Measurements from ENCODE around the gene LRFN3. TPM values are rescaled to one million over a fixed set of nuclear protein-coding genes. Genes with fewer than 3 reads are reported as not detected.
A peak's percentile ranks its signal among the peaks of the same experiment; 100 is the strongest.
"Not testable (repeated sequence)": the region's sequence is repeated elsewhere in the genome, so short reads cannot be mapped to it uniquely, and the experiment has no call there.

The LRFN3 gene
- total RNA-seq: 1 to 10 TPM; 5.5 to 6.6 TPM
- polyA plus RNA-seq (ENCODE audit: insufficient read length in 2 of 2): 10 to 100 TPM; 45.0 to 47.8 TPM
- long read RNA-seq, donor 1, transcript LRFN3-201 (3 exons, 2,513 nt): major isoform, 6 of 12 reads
- long read RNA-seq, donor 1, partial matches to known transcripts: 6 of 12 reads
- long read RNA-seq, donor 1, other reads (novel, unspliced or antisense): 0 of 12 reads
- long read RNA-seq, donor 2, partial matches to known transcripts: 13 of 14 reads
- long read RNA-seq, donor 2, other reads (novel, unspliced or antisense): 0 of 14 reads
- long read RNA-seq, donor 3, partial matches to known transcripts: 14 of 16 reads
- long read RNA-seq, donor 3, other reads (novel, unspliced or antisense): 0 of 16 reads
- long read RNA-seq, donor 4: 0 reads

- H3K27me3 ChIP-seq (ENCODE audit: control insufficient read depth, insufficient read depth, low read length): no peaks in the 10 kb centered on the region
- WGBS (ENCODE audit: insufficient coverage): 1% methylated on average over 49 of the region's 68 CpGs
- peaks cover 23% of the 10 kb centered on the region for H3K36me3 ChIP-seq (ENCODE audit: control insufficient read depth, insufficient read depth, low read length)
- peak within 1 kb of the TSS; percentile 71 for H3K27ac ChIP-seq (ENCODE audit: low read depth, low read length)
- peak within 1 kb of the TSS; percentile 78 for H3K4me3 ChIP-seq (ENCODE audit: low read depth, low read length)
- peak; percentile 59 to 96 (median 75) for DNase-seq (ENCODE audit: low read depth in 4 of 6, low spot score in 6 of 6)
- H3K4me1 ChIP-seq (ENCODE audit: control insufficient read depth, insufficient read depth, low read length): peaks cover 39% of the 10 kb centered on the region
- no peaks in the 10 kb centered on the region for H3K9me3 ChIP-seq (ENCODE audit: control insufficient read depth, insufficient read depth, low read length)
Observed at GRCh38 chr19:35935911-35936737, at the start of gene LRFN3. Gene LRFN3 (plus strand): TSS chr19:35936374. CDS start chr19:35939426, 3,052 bp downstream.

GRCh38 chr19:35887197-35887596 is 49.0 kb upstream of the LRFN3 start:
- H3K36me3 ChIP-seq (ENCODE audit: control insufficient read depth, insufficient read depth, low read length): peaks cover 41% of the 10 kb centered on the region
- 100% methylated on average over 2 of the region's 5 CpGs for WGBS (ENCODE audit: insufficient coverage)
- no peaks in the 10 kb centered on the region for H3K27me3 ChIP-seq (ENCODE audit: control insufficient read depth, insufficient read depth, low read length)
- no peak overlapping the region for H3K4me3 ChIP-seq (ENCODE audit: low read depth, low read length)
- H3K9me3 ChIP-seq (ENCODE audit: control insufficient read depth, insufficient read depth, low read length): no peaks in the 10 kb centered on the region
- H3K4me1 ChIP-seq (ENCODE audit: control insufficient read depth, insufficient read depth, low read length): peaks cover 4% of the 10 kb centered on the region
- no peak for DNase-seq (ENCODE audit: low read depth in 4 of 6, low spot score in 6 of 6)
- no peak overlapping the region for H3K27ac ChIP-seq (ENCODE audit: low read depth, low read length)

GRCh38 chr19:35888398-35888797 is 47.8 kb upstream of the LRFN3 start:
- H3K27me3 ChIP-seq (ENCODE audit: control insufficient read depth, insufficient read depth, low read length): no peaks in the 10 kb centered on the region
- peaks cover 4% of the 10 kb centered on the region for H3K4me1 ChIP-seq (ENCODE audit: control insufficient read depth, insufficient read depth, low read length)
- peaks cover 44% of the 10 kb centered on the region for H3K36me3 ChIP-seq (ENCODE audit: control insufficient read depth, insufficient read depth, low read length)
- no peaks in the 10 kb centered on the region for H3K9me3 ChIP-seq (ENCODE audit: control insufficient read depth, insufficient read depth, low read length)
- no peak overlapping the region for H3K4me3 ChIP-seq (ENCODE audit: low read depth, low read length)
- no peak for DNase-seq (ENCODE audit: low read depth in 4 of 6, low spot score in 6 of 6)
- H3K27ac ChIP-seq (ENCODE audit: low read depth, low read length): no peak overlapping the region
- 94% methylated on average over 9 of the region's 9 CpGs for WGBS (ENCODE audit: insufficient coverage)

GRCh38 chr19:35889370-35890112 is 46.6 kb upstream of the LRFN3 start:
- Histone ChIP-seq H3K36me3 (ENCODE audit: control insufficient read depth, insufficient read depth, low read length) (peaks cover 51% of the 10 kb centered on the region), H3K27me3 (ENCODE audit: control insufficient read depth, insufficient read depth, low read length) (no peaks in the 10 kb centered on the region), H3K9me3 (ENCODE audit: control insufficient read depth, insufficient read depth, low read length) (no peaks in the 10 kb centered on the region), H3K27ac (ENCODE audit: low read depth, low read length) (no peak overlapping the region), H3K4me3 (ENCODE audit: low read depth, low read length) (no peak overlapping the region), H3K4me1 (ENCODE audit: control insufficient read depth, insufficient read depth, low read length) (peaks cover 4% of the 10 kb centered on the region)
- WGBS (ENCODE audit: insufficient coverage): 90% methylated on average over 14 of the region's 18 CpGs
- no peak for DNase-seq (ENCODE audit: low read depth in 4 of 6, low spot score in 6 of 6)

- H3K9me3 ChIP-seq (ENCODE audit: control insufficient read depth, insufficient read depth, low read length): no peaks in the 10 kb centered on the region
Observed at GRCh38 chr19:35890113-35890650, 46.0 kb upstream of the LRFN3 start.

GRCh38 chr19:35891819-35892218 is 44.4 kb upstream of the LRFN3 start:
- no CpG with 5 or more reads among the region's 3 CpGs for WGBS (ENCODE audit: insufficient coverage)
- H3K27me3 ChIP-seq (ENCODE audit: control insufficient read depth, insufficient read depth, low read length); H3K4me1 ChIP-seq (ENCODE audit: control insufficient read depth, insufficient read depth, low read length); H3K27ac ChIP-seq (ENCODE audit: low read depth, low read length); H3K9me3 ChIP-seq (ENCODE audit: control insufficient read depth, insufficient read depth, low read length); DNase-seq (ENCODE audit: low read depth in 4 of 6, low spot score in 6 of 6); H3K4me3 ChIP-seq (ENCODE audit: low read depth, low read length): not testable (repeated sequence)
- peaks cover 65% of the 10 kb centered on the region for H3K36me3 ChIP-seq (ENCODE audit: control insufficient read depth, insufficient read depth, low read length)

More at GRCh38 chr19:35890113-35890650, 46.0 kb upstream of the LRFN3 start:
- peaks cover 4% of the 10 kb centered on the region for H3K4me1 ChIP-seq (ENCODE audit: control insufficient read depth, insufficient read depth, low read length)
- DNase-seq (ENCODE audit: low read depth in 4 of 6, low spot score in 6 of 6): no peak
- WGBS (ENCODE audit: insufficient coverage): 83% methylated on average over 9 of the region's 13 CpGs
- no peak overlapping the region for H3K27ac ChIP-seq (ENCODE audit: low read depth, low read length)
- no peaks in the 10 kb centered on the region for H3K27me3 ChIP-seq (ENCODE audit: control insufficient read depth, insufficient read depth, low read length)
- H3K4me3 ChIP-seq (ENCODE audit: low read depth, low read length): no peak overlapping the region
- peaks cover 53% of the 10 kb centered on the region for H3K36me3 ChIP-seq (ENCODE audit: control insufficient read depth, insufficient read depth, low read length)

GRCh38 chr19:35894342-35894741 is 41.8 kb upstream of the LRFN3 start:
- no peak overlapping the region for H3K27ac ChIP-seq (ENCODE audit: low read depth, low read length)
- no peak overlapping the region for H3K4me3 ChIP-seq (ENCODE audit: low read depth, low read length)
- H3K4me1 ChIP-seq (ENCODE audit: control insufficient read depth, insufficient read depth, low read length): peaks cover 22% of the 10 kb centered on the region
- WGBS (ENCODE audit: insufficient coverage): 100% methylated on average over 2 of the region's 2 CpGs
- DNase-seq (ENCODE audit: low read depth in 4 of 6, low spot score in 6 of 6): no peak
- H3K27me3 ChIP-seq (ENCODE audit: control insufficient read depth, insufficient read depth, low read length): no peaks in the 10 kb centered on the region
- peaks cover 53% of the 10 kb centered on the region for H3K36me3 ChIP-seq (ENCODE audit: control insufficient read depth, insufficient read depth, low read length)
- H3K9me3 ChIP-seq (ENCODE audit: control insufficient read depth, insufficient read depth, low read length): no peaks in the 10 kb centered on the region

GRCh38 chr19:35895911-35896642 is 40.1 kb upstream of the LRFN3 start:
- DNase-seq (ENCODE audit: low read depth in 4 of 6, low spot score in 6 of 6): no peak
- H3K27me3 ChIP-seq (ENCODE audit: control insufficient read depth, insufficient read depth, low read length): no peaks in the 10 kb centered on the region
- H3K27ac ChIP-seq (ENCODE audit: low read depth, low read length): no peak overlapping the region
- peaks cover 40% of the 10 kb centered on the region for H3K36me3 ChIP-seq (ENCODE audit: control insufficient read depth, insufficient read depth, low read length)
- 89% methylated on average over 20 of the region's 21 CpGs for WGBS (ENCODE audit: insufficient coverage)
- no peaks in the 10 kb centered on the region for H3K9me3 ChIP-seq (ENCODE audit: control insufficient read depth, insufficient read depth, low read length)
- H3K4me3 ChIP-seq (ENCODE audit: low read depth, low read length): no peak overlapping the region
- H3K4me1 ChIP-seq (ENCODE audit: control insufficient read depth, insufficient read depth, low read length): peaks cover 27% of the 10 kb centered on the region

- H3K4me1 ChIP-seq (ENCODE audit: control insufficient read depth, insufficient read depth, low read length): peaks cover 27% of the 10 kb centered on the region
- H3K27me3 ChIP-seq (ENCODE audit: control insufficient read depth, insufficient read depth, low read length): no peaks in the 10 kb centered on the region
- H3K36me3 ChIP-seq (ENCODE audit: control insufficient read depth, insufficient read depth, low read length): peaks cover 40% of the 10 kb centered on the region
- no peak overlapping the region for H3K27ac ChIP-seq (ENCODE audit: low read depth, low read length)
- WGBS (ENCODE audit: insufficient coverage): 97% methylated on average over 9 of the region's 13 CpGs
- no peak overlapping the region for H3K4me3 ChIP-seq (ENCODE audit: low read depth, low read length)
- no peaks in the 10 kb centered on the region for H3K9me3 ChIP-seq (ENCODE audit: control insufficient read depth, insufficient read depth, low read length)
- DNase-seq (ENCODE audit: low read depth in 4 of 6, low spot score in 6 of 6): no peak
Observed at GRCh38 chr19:35896643-35897040, 39.5 kb upstream of the LRFN3 start.

Data from spinal cord (tissue), 10 donors.